Right atrium auricular region (tissue), 2 donors: ENCODE data around the gene STEAP1B. TPM values are rescaled to one million over a fixed set of nuclear protein-coding genes. Genes with fewer than 3 reads are reported as not detected.

Source experiments
- DNase-seq: peaks from one replicate; pipeline ENCODE4 v3.0.0-alpha.2; 2019; ENCODE audit warnings: low spot score
- H3K27ac ChIP-seq, 2 donors: fragments of 200-600 bp; sonication (generic); 1 replicate in 1 of 2; 2 replicates in 1 of 2; pipeline ENCODE4 v1.5.1; 2016 to 2019
- H3K27me3 ChIP-seq, 2 donors: fragments of 200-600 bp; sonication (generic); one replicate each; pipeline versions ENCODE4 v1.5.1 to v1.6.0; 2017 to 2019
- H3K36me3 ChIP-seq: fragments of 200-600 bp; sonication (generic); one replicate; pipeline ENCODE4 v1.5.1; 2016
- H3K4me1 ChIP-seq, 2 donors: fragments of 200-600 bp; sonication (generic); one replicate each; pipeline versions ENCODE4 v1.5.1 to v1.6.0; 2017 to 2019
- H3K4me3 ChIP-seq, 2 donors: fragments of 200-600 bp; sonication (generic); 1 replicate in 1 of 2; 2 replicates in 1 of 2; pipeline ENCODE4 v1.5.1; 2017 to 2019; ENCODE audit warnings: mild to moderate bottlenecking in 1 of 2, moderate library complexity in 1 of 2
- H3K9me3 ChIP-seq, 2 donors: fragments of 200-600 bp; sonication (generic); one replicate each; pipeline ENCODE4 v1.5.1; 2019
- CTCF ChIP-seq, 2 donors: fragments of 200-600 bp; sonication (generic); IDR thresholded peaks; one replicate each; pipeline ENCODE4 v1.5.1; 2019; ENCODE audit warnings: antibody characterized with exemption in 2 of 2
- total RNA-seq, 2 donors: library from RNA; depleted of rRNA; stranded (reverse); fragments of >200 nt; gene quantifications; one replicate each; pipeline ENCODE4 v1.1.0, GENCODE V29; 2016

The STEAP1B gene
- total RNA-seq, 2 donors from 2014 or later: 0.39 TPM; not detected in 1

GRCh38 chr7:22417841-22418240 is 82.1 kb downstream of the STEAP1B start:
- no peaks in the 10 kb centered on the region for H3K27me3 ChIP-seq
- no peaks in the 10 kb centered on the region for H3K36me3 ChIP-seq
- no peaks in the 10 kb centered on the region for H3K9me3 ChIP-seq
- no peaks in the 10 kb centered on the region for H3K4me1 ChIP-seq
- H3K27ac ChIP-seq: no peak overlapping the region
- TF ChIP-seq CTCF (IDR thresholded peaks at IDR 0.05): no peak
- no peak overlapping the region for H3K4me3 ChIP-seq
- no peak for DNase-seq

GRCh38 chr7:22417349-22417748 is 82.6 kb downstream of the STEAP1B start:
- H3K4me3 ChIP-seq: no peak overlapping the region
- H3K9me3 ChIP-seq: no peaks in the 10 kb centered on the region
- no peak overlapping the region for H3K27ac ChIP-seq
- H3K4me1 ChIP-seq: no peaks in the 10 kb centered on the region
- no peak for TF ChIP-seq CTCF (IDR thresholded peaks at IDR 0.05)
- no peak for DNase-seq
- H3K36me3 ChIP-seq: no peaks in the 10 kb centered on the region
- H3K27me3 ChIP-seq: no peaks in the 10 kb centered on the region

GRCh38 chr7:22414424-22414823 is 85.6 kb downstream of the STEAP1B start:
- Histone ChIP-seq H3K27me3 (no peaks in the 10 kb centered on the region), H3K4me3 (no peak overlapping the region), H3K4me1 (no peaks in the 10 kb centered on the region), H3K36me3 (no peaks in the 10 kb centered on the region), H3K9me3 (no peaks in the 10 kb centered on the region), H3K27ac (no peak overlapping the region)
- no peak for TF ChIP-seq CTCF (IDR thresholded peaks at IDR 0.05)
- no peak for DNase-seq

GRCh38 chr7:22413211-22413610 is 86.8 kb downstream of the STEAP1B start:
- Histone ChIP-seq H3K4me3 (no peak overlapping the region), H3K27ac (no peak overlapping the region), H3K9me3 (no peaks in the 10 kb centered on the region), H3K4me1 (no peaks in the 10 kb centered on the region), H3K27me3 (no peaks in the 10 kb centered on the region), H3K36me3 (no peaks in the 10 kb centered on the region)
- DNase-seq: no peak
- TF ChIP-seq CTCF (IDR thresholded peaks at IDR 0.05): no peak

- no peak overlapping the region for H3K4me3 ChIP-seq
- H3K9me3 ChIP-seq: no peaks in the 10 kb centered on the region
- H3K27me3 ChIP-seq: no peaks in the 10 kb centered on the region
- H3K36me3 ChIP-seq: no peaks in the 10 kb centered on the region
- no peaks in the 10 kb centered on the region for H3K4me1 ChIP-seq
- no peak for TF ChIP-seq CTCF (IDR thresholded peaks at IDR 0.05)
- H3K27ac ChIP-seq: no peak overlapping the region
- no peak for DNase-seq
Measured at GRCh38 chr7:22411977-22412693, 87.9 kb downstream of the STEAP1B start.

- TF ChIP-seq CTCF (IDR thresholded peaks at IDR 0.05): no peak
- no peak overlapping the region for H3K27ac ChIP-seq
- no peaks in the 10 kb centered on the region for H3K9me3 ChIP-seq
- H3K4me1 ChIP-seq: no peaks in the 10 kb centered on the region
- H3K4me3 ChIP-seq: no peak overlapping the region
- H3K27me3 ChIP-seq: no peaks in the 10 kb centered on the region
- no peak for DNase-seq
- H3K36me3 ChIP-seq: no peaks in the 10 kb centered on the region
Measured at GRCh38 chr7:22406715-22407114, 93.3 kb downstream of the STEAP1B start.
